Stimulated activated CD8-positive, alpha-beta memory T cell treated with anti-CD3 and anti-CD28 coated beads, Interleukin-12 subunit alpha, Interleukin-12 subunit beta, amount 100 ng/mL, for 24 hours (primary cell): ENCODE data around the gene SLC5A12.

Experiments
- DNase-seq: peaks from one replicate; pipeline ENCODE4 v3.0.0-alpha.2; 2020; ENCODE audit errors: extremely low read depth

The SLC5A12 gene

DNA sequence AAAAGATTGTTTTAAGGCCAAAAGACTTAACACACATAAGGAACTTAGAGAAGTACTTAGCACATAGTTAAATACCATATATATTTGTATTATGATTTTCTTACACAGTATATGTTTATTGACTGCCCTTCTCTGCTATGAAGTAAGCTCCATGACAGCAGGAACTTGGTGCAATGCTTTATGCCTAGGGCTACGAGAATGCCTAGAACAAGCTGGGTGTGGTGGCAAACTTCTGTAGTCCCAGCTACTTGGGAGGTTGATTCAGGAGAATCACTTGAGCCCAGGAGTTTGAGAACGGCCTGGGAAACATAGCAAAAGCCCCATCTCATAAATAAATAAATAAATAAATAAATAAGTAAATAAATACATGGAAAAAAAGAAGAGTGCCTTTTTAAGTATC is 1.9 kb downstream of the SLC5A12 start:
- DNase-seq: no peak

DNA sequence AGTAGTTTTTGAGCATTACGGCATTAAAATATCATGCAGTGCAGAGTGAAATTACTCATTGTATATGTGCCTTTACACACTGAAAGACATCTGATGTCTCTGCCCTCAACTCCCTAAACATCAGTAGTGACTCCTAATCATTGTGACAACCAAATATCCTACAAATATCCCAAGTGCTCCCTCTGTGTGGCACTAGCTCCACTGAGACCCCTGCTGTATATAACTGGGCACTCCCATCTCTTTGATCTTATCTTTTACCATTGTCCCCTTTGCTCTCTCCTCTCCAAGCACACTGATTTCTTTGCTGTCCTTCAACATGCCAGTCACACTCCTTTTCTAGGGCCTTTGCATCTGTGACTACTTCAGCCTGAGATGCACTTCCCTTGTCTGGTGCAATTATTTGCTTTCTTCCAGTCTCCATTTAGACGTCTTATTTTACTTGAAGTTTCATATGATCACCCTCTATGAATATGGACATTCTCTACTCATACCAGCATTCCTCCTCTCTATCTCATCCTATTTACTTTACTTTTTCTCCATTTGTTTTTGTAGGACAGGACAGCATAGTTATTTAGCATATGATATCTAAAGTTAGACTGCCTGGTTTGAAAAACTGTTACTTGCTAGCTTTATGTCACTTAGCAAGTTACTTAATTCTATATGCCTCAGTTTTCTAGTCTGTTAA is 2.4 kb downstream of the SLC5A12 start:
- no peak for DNase-seq

DNA sequence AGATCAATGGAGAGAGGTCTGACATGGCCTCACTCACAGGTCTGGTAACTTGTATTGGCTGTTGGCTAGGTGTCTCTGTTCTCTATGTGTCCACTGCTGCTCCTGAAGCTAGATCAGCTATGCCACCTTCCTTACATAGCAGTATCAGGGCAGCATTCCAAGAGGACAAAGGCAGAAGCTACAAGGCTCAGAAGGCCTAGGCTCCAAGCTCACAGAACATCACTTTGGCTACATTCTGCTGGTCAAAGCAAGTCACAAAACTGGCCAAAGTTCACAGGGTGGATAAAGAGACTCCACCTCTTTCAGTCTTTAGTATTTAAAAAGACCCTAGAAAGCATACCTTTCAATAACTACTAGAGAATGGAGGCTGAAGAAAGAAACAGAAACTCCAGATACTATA is 4.1 kb downstream of the SLC5A12 start:
- DNase-seq: no peak

GRCh38 chr11:26715133-26715532 is 6.7 kb downstream of the SLC5A12 start:
- no peak for DNase-seq

DNA sequence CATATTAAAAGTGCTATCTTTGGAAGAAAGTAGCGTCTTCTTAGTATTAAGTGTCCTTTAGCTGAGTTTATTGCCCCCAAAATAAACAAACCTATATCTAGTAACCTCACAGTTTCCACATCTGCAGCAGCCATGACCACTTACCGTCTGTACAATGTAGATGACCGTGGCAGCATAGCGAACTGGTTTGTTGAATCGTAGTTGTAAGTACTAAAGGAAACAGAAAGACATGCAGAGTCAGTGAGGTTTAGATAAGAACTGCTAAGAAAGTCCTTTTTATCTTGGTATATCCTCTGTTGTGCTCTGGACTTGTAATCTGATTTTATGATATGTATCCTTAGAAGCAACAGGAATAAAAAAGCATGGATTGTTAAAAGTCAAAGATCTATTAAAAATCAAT is 9.4 kb downstream of the SLC5A12 start:
- no peak for DNase-seq

- DNase-seq: no peak
Measured at GRCh38 chr11:26710489-26710888, 11.4 kb downstream of the SLC5A12 start.

DNA sequence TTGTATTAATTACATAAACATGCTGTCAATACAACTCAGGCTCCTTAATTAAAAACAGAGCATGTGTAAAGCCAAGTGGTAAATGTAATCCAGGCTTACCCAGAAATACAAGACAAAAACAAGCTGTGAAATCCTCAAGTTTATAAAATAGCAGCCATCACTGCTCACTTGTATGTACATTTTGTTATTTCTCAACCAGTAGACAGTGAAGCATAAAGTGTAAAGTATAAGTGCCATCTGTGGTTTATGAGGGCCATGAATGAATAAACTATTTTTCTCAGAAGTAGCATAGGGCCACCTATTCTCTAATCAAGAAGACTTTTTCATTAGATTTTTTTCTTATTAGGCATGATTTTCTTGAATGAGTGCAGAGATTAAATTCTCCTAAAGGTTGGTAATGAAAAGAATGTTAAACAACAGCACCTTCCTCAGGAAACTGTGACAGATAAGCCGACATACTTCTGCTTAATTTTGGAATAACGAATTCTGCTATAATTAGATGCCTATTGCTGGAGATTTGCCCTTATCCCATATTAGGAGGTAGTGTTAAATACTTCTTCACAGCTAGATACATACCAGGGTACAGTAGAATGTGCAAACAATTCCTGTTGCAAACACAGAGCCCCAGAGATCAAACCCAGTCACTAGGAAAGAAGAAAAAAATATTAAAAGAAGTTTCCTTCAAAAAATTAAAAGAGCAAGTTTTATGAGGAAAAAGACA is 13.0 kb downstream of the SLC5A12 start:
- DNase-seq: no peak

- no peak for DNase-seq
Measured at GRCh38 chr11:26706181-26706580, 15.7 kb downstream of the SLC5A12 start.

DNA sequence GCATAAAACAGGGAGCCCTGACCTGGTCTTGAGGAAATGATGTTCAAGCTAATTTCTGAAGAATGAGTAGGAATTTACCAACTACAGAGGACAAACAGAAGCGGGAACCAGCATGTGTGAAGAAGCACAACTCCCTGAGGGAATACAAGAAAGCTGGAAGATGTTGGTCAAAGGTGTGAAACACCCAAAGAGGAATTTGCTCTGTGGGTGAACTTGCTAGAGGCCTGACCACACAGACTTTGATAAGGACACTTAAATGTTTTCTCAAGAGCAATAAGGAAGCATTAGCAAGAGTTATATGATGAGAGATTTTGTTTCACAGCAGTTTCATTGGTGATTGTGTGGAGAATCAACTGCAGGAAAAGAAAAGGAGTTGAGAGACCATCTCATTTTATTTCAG is 17.6 kb downstream of the SLC5A12 start:
- DNase-seq: no peak

GRCh38 chr11:26703411-26704191 is 18.3 kb downstream of the SLC5A12 start:
- DNase-seq: no peak

- no peak for DNase-seq
Measured at GRCh38 chr11:26702406-26702805, 19.5 kb downstream of the SLC5A12 start.

DNA sequence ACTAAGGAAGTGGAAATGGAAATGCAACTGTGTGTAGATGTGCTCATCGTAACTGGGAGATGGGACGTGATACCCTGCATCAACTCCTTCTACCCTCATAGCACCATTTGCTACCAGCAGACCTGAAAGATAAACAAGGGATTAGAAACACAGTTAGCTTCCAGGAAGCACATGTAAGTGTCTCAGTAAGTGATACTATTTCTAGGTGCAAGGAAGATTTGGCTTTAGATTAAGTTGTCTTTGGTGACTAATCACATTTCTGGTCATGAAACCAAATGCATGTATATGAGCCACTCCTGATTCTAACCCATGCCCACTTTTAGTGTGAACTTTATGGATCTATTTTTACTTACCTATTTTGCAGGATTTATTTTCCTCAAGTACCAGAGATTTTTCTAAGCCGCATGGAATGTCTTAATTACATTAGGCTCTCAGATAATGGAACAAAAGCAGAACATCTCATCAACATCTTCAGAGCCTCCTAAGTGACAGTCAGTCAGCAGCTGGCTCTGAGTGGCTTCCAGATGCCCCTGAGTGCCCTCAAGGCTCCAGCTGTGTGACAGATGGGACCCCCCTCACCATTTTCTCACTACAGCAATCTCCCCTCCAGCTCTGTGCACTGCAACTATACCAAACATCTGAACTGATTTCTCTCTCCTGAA is 21.2 kb downstream of the SLC5A12 start:
- DNase-seq: no peak

GRCh38 chr11:26698224-26698623 is 23.6 kb downstream of the SLC5A12 start:
- DNase-seq: no peak

GRCh38 chr11:26696330-26696729 is 25.5 kb downstream of the SLC5A12 start:
- DNase-seq: no peak

- no peak for DNase-seq
Measured at GRCh38 chr11:26688701-26689100, 33.2 kb downstream of the SLC5A12 start.

- no peak for DNase-seq
Measured at GRCh38 chr11:26687351-26687750, 34.5 kb downstream of the SLC5A12 start.

DNA sequence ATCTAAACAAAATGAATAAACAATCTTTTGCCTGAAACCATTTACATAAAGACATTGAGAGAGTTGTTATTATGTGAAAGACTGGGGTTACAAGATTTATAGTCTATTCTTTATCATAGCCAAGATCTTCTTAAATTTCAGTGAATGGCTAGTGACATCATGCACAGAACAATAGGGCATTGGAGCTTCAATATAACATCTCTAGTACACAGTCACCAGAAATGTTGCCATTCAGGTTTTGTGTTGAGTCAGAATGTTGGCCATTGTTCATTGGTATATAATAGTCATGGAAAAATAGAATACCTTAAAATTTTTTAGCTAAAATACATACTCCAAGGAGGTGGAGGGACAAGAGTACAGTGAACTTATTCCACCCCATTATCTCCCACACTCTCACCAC is 44.3 kb downstream of the SLC5A12 start:
- DNase-seq: no peak

DNA sequence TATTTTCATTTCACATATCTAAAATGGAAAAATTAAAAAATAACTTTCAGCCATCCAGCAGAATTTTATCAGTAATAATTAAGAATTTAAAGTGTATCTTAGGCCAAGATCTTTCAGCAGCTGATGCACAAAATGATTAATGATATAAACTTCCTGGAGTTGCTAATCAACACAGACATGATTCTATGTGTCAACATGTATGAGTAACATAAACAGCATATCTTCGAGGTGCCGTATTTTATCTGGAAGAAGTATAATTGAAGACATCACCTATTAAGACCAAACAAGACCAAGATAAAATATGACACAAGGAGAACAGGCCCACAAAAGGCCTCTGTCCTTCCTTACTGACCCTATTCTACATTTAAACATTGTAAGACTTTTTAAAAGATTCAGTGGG is 45.2 kb downstream of the SLC5A12 start:
- DNase-seq: no peak

DNA sequence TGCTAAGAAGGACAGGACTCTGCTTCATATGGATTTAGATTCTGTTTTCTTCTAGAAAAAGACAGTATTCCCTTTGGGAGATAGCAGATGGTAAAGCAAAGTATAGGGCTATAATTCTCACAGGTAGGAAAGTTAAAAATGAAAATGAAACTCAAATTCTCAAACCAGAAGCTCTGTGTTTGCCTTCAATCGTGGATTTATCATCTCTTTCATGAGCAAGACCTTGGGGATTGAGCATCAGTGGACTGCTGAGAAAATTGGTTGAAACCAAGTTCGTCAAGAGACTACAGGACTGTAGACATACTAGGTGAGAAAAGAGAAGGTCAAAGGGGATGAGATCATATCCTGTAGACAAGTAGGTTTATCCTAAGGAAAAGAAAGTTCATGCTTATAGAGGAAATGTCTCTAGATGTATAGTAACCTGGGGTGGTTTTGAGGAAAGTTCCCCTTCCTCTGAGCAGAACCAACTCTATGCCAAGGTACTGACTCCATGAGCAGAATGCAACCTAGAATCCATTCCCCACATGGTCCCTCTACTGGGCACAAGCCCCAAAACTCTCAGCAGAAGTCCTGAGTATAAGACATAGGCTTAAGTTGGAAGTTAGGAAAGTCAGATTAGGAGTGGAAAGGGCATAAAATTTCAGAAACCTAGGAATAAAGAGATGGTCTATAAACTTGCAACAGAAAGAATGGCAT is 46.5 kb downstream of the SLC5A12 start:
- no peak for DNase-seq

DNA sequence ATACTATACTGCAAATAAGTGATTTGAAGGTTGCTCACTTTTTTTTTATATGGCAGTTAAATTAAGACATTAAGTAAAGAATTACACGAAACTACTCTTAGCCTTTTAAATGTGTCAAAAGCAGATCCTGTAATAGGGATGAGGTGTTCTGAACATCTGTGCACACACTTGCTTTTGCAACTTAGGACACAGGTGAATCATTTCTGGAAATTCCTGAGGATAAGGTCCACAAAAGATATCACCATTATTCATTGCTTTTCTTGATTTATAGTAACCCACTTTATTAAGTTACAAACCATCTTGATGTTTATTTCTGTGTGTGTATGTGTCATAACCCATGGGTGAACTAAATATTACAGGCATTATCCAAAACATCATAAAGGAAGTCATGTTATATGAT is 55.9 kb downstream of the SLC5A12 start:
- DNase-seq: no peak

- DNase-seq: no peak
Measured at GRCh38 chr11:26665036-26665435, 56.8 kb downstream of the SLC5A12 start.

GRCh38 chr11:26662916-26663315 is 58.9 kb downstream of the SLC5A12 start:
- DNase-seq: no peak
